Calu3 (cell line): ENCODE measurements around the gene ZNF511. TPM values are rescaled to one million over a fixed set of nuclear protein-coding genes. Genes with fewer than 3 reads are reported as not detected.

Source experiments
- BruUV-seq: library from RNA; stranded (reverse); fragments of 400-500 nt; replicated peaks from 2 replicates; lab custom pipeline; 2021; lab: Mats Ljungman, UMichigan
- CTCF ChIA-PET: fragments of 300-600 bp; sonication (Branson Sonifier 250); formaldehyde crosslinking; loops from one replicate; lab custom pipeline; 2022; ENCODE audit warnings: antibody characterized with exemption; lab: Charles Lee
- DNase-seq: peaks from one replicate; pipeline ENCODE4 v3.0.0; 2022
- H3K27ac Mint-ChIP-seq: one replicate; pipeline ENCODE4 v1.8.0; 2022; ENCODE audit warnings: mixed read lengths; ENCODE audit not compliant: unreplicated experiment
- H3K27me3 Mint-ChIP-seq: one replicate; pipeline ENCODE4 v1.8.0; 2022; ENCODE audit warnings: mixed read lengths; ENCODE audit not compliant: unreplicated experiment
- H3K36me3 Mint-ChIP-seq: one replicate; pipeline ENCODE4 v1.8.0; 2022; ENCODE audit warnings: mild to moderate bottlenecking, moderate library complexity, mixed read lengths; ENCODE audit not compliant: insufficient read depth, unreplicated experiment
- H3K4me1 Mint-ChIP-seq: one replicate; pipeline ENCODE4 v1.8.0; 2022; ENCODE audit warnings: mild to moderate bottlenecking, low read depth, mixed read lengths; ENCODE audit not compliant: unreplicated experiment
- H3K4me3 Mint-ChIP-seq: one replicate; pipeline ENCODE4 v1.8.0; 2022; ENCODE audit warnings: mild to moderate bottlenecking, low read depth, moderate library complexity, mixed read lengths; ENCODE audit not compliant: unreplicated experiment
- H3K9me3 Mint-ChIP-seq: one replicate; pipeline ENCODE4 v1.8.0; 2022; ENCODE audit warnings: low read depth, mixed read lengths; ENCODE audit not compliant: unreplicated experiment
- intact Hi-C: fragments of 100-400 bp; cut with micrococcal nuclease; formaldehyde crosslinking; loops from one replicate; pipeline ENCODE4 v1.10.0; 2022; ENCODE audit not compliant: unreplicated experiment
- total RNA-seq: library from RNA; stranded (reverse); gene quantifications from 2 replicates; pipeline ENCODE4 v1.2.3, GENCODE V29; 2022
- TF ChIP-seq, protein P1 (sequence below): fragments of 200-600 bp; IDR thresholded peaks from one replicate; pipeline ENCODE4 v1.8.0; 2022; ENCODE audit warnings: antibody characterized with exemption; ENCODE audit not compliant: unreplicated experiment

Gene ZNF511
- total RNA-seq, 1 experiment from 2014 or later, result 24.0 TPM

DNA sequence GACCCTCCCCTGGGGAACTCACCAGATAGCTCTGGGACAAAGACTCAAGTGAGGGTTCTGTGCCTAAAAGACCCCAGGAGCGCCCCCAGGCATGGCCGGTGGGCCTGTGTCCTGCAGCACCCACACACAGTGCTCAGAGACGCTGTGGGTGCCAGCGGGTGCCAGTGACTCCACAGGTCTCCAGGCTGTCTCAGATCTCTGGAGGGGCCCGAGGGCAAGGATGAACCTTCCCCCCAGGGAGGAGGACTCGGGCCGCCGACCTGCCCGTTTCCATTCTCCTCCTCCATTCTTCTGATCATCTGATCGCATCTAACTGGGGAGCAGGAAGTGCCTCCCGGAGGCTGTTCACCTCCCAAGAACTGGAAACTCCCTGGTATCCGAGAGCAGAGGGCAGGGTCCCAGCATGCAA, 33.0 kb upstream of the ZNF511 start:
- CTCF ChIA-PET, result interaction anchor here (2.1 kb wide), 1 partner anchor 18 kb away, joined by 7 read pairs; no protein-coding TSS in a partner anchor
- Mint-ChIP-seq H3K4me1 (peaks cover 10% of the 10 kb centered on the region), H3K9me3 (no peaks in the 10 kb centered on the region), H3K27ac (no peak overlapping the region), H3K36me3 (peaks cover 34% of the 10 kb centered on the region), H3K27me3 (no peaks in the 10 kb centered on the region), H3K4me3 (peak overlapping the region; percentile 64)
- peak; percentile 53 for DNase-seq
- TF ChIP-seq, protein P1, sequence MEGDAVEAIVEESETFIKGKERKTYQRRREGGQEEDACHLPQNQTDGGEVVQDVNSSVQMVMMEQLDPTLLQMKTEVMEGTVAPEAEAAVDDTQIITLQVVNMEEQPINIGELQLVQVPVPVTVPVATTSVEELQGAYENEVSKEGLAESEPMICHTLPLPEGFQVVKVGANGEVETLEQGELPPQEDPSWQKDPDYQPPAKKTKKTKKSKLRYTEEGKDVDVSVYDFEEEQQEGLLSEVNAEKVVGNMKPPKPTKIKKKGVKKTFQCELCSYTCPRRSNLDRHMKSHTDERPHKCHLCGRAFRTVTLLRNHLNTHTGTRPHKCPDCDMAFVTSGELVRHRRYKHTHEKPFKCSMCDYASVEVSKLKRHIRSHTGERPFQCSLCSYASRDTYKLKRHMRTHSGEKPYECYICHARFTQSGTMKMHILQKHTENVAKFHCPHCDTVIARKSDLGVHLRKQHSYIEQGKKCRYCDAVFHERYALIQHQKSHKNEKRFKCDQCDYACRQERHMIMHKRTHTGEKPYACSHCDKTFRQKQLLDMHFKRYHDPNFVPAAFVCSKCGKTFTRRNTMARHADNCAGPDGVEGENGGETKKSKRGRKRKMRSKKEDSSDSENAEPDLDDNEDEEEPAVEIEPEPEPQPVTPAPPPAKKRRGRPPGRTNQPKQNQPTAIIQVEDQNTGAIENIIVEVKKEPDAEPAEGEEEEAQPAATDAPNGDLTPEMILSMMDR, result no peak
- BruUV-seq, result TSS peak; percentile 76
- intact Hi-C loops, result no loop called here

DNA sequence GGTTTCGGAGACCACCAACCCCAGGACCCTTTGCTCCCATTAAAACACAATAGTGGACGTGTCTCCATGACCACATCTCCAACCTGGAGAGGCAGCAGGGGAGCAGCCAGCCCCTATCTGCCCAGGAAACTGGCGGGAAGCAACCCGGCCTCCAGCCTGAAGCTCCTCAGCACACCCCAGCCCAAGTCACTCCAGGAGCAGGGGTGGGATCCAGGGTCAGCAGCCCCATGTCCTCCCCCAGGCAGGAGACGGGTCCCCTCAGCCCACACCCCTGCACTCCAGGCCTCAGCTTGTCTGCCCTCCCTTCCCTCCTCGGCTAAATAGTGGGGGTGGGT, 32.6 kb upstream of the ZNF511 start:
- H3K4me3 Mint-ChIP-seq, result peak overlapping the region; percentile 64
- peaks cover 34% of the 10 kb centered on the region for H3K36me3 Mint-ChIP-seq
- peaks cover 10% of the 10 kb centered on the region for H3K4me1 Mint-ChIP-seq
- no TSS peak for BruUV-seq
- CTCF ChIA-PET, result interaction anchor here (2.1 kb wide), 1 partner anchor 19 kb away, joined by 7 read pairs; no protein-coding TSS in a partner anchor
- no peak for DNase-seq
- intact Hi-C loops, result no loop called here
- H3K9me3 Mint-ChIP-seq, result no peaks in the 10 kb centered on the region
- TF ChIP-seq, protein P1, result no peak
- no peak overlapping the region for H3K27ac Mint-ChIP-seq
- H3K27me3 Mint-ChIP-seq, result no peaks in the 10 kb centered on the region

DNA sequence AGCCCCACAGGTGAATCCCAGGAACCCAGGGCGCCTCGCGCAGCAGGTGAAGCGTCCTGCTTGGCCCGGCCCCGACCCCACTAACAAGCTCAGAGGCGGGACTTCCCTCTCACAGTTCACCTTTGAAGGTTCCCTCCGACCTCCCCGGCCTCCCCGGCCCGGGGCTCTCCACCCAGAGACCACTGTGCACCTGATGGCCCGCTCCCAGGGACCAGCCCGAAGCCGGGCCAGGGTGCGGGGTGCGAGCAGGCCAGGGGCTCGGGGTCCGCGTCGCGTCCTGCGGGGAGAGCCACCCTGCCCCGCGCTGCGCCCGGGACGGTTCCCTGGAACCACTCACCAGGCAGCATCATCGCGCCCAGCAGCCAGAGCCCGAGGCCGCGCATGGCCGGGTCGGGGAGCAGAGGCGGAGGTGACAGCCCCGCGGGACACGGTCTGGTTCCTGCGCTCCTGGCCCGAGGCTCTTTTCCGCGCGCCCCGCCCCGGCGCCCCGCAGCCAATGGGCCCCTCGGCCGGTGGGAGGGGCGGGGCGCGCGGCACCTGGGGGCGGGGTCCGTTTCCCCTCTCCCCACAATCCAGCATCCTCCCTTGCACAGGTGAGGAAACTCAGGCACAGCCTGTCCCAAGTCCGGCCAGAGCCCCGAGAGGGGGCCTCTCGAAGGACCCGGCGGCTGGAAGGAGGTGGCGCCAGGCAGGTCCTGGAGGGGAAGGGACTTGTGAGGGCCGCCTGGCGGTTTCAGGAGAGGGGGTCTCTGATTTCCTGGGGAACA, 32.1 kb upstream of the ZNF511 start, which contains the start of gene ADAM8:
TSS of gene ADAM8 (minus strand) at position 434 of the 767 bp plus-strand sequence. CDS start at position 383, 51 bp downstream.
- Mint-ChIP-seq H3K4me1 (peaks cover 10% of the 10 kb centered on the region), H3K27ac (no peak within 1 kb of the TSS), H3K9me3 (no peaks in the 10 kb centered on the region), H3K4me3 (peak within 1 kb of the TSS; percentile 64), H3K27me3 (no peaks in the 10 kb centered on the region), H3K36me3 (peaks cover 34% of the 10 kb centered on the region)
- CTCF ChIA-PET, result interaction anchor here (2.1 kb wide), 1 partner anchor 19 kb away, joined by 7 read pairs; no protein-coding TSS in a partner anchor
- intact Hi-C loops, result no loop called here
- TF ChIP-seq, protein P1, result no peak
- DNase-seq, result peak; percentile 74
- no TSS peak for BruUV-seq

DNA sequence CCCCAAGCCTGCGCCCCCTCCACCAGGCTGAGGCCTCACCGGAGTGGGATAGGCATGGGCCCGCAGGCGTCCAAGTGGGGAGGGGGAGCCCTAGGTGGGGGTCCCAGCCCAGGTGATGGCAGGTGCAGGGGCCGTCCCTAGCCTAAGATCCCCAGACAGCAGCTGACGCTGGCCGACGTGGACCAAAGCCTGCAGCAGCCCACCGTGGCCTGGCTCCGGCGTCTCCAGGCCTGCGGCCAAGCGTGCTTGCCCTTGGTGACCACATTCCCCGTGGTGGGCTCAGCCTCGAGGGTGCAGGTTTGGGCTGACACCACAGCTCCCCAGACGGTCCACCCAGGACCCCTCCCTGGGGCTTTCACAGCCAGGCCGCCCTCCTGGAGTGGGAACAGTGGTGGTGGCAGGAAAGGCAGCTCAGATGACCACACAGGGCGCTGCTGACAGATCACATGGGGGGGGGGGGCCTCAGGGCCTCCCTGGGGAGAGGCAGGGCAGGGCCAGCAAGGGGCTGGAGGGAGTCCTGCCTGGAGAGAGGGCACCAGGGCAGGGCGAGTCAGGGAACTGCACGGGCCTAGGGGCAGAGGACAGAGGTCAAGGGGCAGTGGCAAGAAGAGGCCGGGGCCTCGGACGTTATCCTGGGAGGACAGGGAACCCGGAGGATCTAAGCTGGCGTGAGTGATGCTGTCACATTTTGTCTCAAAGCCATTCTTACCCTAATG, 31.3 kb upstream of the ZNF511 start:
- Mint-ChIP-seq H3K36me3 (peaks cover 29% of the 10 kb centered on the region), H3K27me3 (no peaks in the 10 kb centered on the region), H3K9me3 (no peaks in the 10 kb centered on the region), H3K27ac (no peak overlapping the region), H3K4me3 (no peak overlapping the region), H3K4me1 (peaks cover 10% of the 10 kb centered on the region)
- no TSS peak for BruUV-seq
- TF ChIP-seq, protein P1, result no peak
- CTCF ChIA-PET, result no interaction called here
- intact Hi-C loops, result no loop called here
- no peak for DNase-seq
